Activated CD4-positive, CD25-positive, alpha-beta regulatory T cell treated with anti-CD3 and anti-CD28 coated beads, Interleukin-2, amount 50 U/mL, for 72 hours (primary cell): ENCODE results near the gene TAS2R46.
"Not testable (repeated sequence)": the region's sequence is repeated elsewhere in the genome, so short reads cannot be mapped to it uniquely, and the experiment has no call there.

Experiments used
- DNase-seq: peaks from one replicate; pipeline ENCODE4 v3.0.0; 2021

TAS2R46 gene, protein sequence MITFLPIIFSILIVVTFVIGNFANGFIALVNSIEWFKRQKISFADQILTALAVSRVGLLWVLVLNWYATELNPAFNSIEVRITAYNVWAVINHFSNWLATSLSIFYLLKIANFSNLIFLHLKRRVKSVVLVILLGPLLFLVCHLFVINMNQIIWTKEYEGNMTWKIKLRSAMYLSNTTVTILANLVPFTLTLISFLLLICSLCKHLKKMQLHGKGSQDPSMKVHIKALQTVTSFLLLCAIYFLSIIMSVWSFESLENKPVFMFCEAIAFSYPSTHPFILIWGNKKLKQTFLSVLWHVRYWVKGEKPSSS

DNA sequence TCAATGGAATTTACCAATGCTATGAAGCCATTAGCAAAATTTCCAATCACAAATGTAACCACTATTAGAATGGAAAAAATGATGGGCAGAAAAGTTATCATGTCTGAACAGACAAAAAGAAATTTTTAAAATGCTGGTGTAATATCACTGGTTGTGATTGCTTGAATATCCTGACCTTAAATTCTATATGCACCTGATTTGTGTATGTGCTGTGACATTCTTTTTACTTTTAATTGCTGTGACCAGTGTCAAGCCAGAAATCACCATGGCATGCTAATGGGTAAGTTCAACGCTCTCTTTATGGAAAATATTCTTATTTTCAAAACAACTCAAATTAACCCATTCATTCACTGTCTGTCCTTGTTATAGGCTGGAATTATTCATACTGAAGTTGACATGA is at the start of gene TAS2R46:
Gene TAS2R46, minus strand, starts transcription at position 101 of the 400 bp plus-strand sequence. Its CDS starts 0 bp downstream, at position 101.
- not testable (repeated sequence) for DNase-seq

DNA sequence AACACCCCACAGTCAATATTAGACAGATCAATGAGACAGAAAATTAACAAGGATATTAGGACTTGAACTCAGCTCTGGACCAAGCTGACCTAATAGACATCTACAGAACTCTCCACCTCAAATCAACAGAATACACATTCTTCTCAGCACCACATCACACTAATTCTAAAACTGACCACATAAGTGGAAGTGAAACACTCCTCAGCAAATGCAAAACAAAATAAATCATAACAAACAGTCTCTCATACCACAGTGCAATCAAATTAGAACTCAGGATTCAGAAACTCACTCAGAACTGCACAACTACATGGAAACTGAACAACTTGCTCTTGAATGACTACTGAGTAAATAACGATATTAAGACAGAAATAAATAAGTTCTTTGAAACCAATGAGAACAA is 49.1 kb upstream of the TAS2R46 start:
- not testable (repeated sequence) for DNase-seq

DNA sequence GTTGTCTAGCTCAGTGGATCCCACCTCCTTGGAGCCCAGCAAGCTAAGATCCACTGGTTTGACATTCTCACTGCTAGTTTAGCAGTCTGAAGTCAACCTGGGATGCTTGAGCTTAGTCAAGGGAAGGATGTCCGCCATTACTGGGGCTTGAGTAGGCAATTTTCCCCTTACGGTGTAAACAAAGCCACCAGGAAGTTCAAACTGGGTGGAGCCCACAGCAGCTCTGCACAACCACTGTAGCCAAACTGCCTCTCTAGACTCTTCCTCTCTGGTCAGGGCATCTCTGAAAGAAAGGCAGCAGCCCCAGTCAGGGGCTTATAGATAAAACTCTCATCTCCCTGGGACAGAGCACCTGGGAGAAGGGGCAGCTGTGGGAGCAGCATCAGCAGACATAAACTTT is 46.8 kb upstream of the TAS2R46 start:
- DNase-seq, result no peak

DNA sequence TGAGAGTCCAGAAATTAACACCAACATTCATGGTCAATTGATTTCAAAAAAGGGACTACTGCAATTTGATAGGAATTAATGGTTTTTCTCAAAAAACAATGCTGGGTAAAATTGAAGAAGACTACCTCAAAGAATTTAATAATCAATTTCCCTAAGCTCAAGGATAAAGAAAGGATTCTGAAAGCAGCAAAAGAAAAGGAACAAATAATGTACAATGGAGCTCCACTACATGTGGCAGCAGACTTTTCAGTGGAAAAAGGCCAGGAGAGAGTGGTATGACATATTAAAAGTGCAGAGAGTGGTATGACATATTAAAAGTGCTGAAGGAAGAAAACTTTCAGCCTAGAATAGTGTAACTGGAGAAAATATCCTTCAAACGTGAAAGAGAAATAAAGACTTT is 45.6 kb upstream of the TAS2R46 start:
- DNase-seq, result no peak

DNA sequence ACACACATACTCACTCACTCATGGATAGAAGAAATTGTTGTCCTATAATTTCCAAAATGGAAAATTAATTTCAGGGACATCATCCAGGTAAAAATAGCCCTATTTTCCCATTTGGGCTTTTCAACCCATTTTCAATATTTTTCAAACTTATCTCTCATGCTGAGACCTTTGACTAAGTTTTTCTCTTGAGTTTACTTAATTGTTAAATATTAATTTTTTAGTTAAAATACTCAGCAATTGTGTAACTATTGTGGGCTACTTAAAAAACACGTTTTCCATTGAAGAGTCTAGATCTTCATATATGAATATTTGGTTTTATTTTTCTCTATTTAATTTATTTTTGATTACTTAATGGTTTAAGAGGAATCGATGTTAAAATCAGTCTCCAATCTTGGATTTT is 44.2 kb upstream of the TAS2R46 start:
- no peak for DNase-seq

DNA sequence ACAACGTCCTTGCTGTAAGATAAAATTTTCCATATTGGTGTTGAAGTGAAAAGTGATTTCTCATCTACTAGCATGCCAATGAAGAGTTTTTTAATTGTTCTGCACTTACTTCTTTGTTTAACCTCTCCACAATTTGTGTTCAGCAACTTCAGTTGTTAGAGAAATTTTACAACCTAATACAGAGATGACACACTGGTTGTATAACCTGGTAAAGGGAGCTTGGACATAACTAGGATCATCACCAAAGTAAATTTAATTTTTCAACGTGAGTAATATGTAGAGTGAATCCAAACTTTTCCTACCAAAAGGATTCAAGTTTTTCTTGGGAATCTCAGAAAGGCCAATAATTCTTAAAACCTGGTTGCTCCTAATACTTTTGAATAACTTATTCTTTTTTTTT is 43.5 kb upstream of the TAS2R46 start:
- DNase-seq, result no peak

DNA sequence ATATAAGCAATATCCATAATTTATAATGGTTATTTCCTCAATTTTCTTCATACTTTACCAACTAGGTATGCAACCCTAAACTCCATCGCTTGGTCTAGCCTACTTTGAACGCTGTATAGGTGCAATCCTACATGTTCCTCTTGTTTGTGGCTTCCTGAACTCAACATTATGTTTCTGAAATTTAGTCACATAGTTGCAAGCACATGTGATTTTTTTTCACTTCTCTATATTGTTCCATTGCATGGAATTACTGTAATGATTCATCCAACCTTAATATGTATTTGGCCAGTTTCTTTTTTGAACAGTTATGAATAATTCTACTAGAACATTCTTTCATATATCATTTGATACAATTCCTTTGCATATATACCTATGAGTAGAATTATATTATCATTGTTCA is 32.8 kb upstream of the TAS2R46 start:
- not testable (repeated sequence) for DNase-seq

DNA sequence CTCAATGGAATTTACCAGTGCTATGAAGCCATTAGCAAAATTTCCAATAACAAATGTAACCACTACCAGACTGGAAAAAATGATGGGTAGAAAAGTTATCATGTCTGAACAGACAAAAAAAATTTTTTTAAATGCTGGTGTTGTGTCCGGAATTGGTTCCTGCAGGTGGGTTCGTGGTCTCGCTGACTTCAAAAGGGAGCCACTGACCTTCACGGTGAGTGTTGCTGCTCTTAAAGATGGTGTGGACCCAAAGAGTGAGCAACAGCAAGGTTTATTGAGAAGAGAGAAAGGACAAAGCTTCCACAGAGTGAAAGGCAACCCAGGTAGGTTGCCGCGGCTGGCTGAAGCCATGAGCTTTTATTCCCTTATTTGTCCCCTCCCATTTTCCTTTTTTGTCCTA is 30.0 kb upstream of the TAS2R46 start, which contains the start of gene TAS2R43:
Gene TAS2R43, minus strand, starts transcription at position 186 of the 400 bp plus-strand sequence. Its CDS starts 84 bp downstream, at position 102.
- no peak for DNase-seq

DNA sequence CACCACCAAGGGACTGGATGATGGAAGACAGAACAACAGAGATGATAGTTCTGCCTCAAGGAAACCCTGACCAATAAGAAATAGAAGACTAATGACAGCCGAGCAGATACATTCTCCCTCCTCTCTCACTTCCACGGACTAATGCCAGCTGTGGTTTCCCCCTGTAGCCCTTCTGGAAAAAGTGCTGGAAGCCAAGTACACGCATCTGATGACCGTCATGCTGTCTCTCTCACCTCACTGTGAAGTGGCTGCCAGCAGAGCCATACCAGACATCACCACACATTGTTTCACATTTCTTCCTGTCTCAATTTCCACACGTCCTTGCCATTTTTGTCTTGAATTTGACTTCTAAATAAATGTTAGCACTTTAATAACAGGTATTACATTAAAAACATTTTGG is 27.2 kb upstream of the TAS2R46 start:
- no peak for DNase-seq

DNA sequence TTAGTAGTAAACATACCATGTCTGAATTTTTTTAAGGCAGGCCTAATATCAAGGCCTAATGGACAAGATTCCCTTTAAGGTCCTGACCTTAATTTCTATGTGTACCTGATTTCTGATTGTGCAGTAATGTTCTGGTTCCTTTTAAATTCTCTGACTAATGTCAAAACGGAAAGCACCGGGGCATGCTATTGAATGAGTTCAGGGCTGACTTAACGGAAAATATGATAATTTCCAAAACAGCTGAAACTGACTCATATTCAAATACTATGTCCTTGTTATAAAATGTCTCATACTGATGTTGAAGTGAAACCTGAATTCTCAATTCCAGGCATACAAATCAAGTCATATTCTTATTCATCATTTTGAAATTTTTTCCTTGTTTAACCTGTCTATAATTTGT is 23.3 kb upstream of the TAS2R46 start:
- DNase-seq, result no peak

DNA sequence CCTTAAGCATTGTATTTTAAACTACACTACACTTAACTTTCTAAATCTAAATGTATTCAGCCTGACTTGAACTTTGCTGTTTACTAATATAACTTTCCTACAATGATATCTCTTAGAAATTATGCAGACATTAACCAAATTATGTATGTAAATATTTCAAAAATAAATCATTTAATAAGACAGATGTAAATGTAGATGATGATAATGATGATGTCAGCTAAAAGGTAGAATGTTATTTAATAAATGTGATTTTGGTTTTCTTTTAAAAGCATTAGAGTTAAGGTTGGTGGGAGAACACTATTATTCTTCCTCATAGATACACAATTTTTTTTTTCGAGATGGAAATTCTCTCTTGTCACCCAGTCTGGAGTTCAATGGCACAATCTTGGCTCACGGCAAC is 19.9 kb upstream of the TAS2R46 start:
- DNase-seq, result no peak

DNA sequence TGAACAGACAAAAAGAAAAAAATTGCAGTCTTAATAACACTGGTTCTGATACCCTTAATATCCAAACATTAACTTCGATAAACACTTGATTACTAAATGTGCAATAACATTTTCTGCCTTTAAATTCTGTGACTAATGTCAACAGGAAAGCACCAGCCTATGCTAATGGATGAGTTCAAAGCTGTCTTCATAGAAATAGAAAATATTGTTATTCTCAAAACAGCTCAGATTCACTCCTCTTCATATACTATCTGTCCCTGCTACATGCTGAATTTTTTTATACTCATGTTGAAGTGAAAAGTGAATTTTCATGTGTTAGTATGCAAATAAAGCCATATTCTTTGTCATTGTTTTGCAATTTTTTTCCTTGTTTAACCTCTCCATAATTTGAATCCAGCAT is 16.2 kb upstream of the TAS2R46 start:
- DNase-seq, result no peak

DNA sequence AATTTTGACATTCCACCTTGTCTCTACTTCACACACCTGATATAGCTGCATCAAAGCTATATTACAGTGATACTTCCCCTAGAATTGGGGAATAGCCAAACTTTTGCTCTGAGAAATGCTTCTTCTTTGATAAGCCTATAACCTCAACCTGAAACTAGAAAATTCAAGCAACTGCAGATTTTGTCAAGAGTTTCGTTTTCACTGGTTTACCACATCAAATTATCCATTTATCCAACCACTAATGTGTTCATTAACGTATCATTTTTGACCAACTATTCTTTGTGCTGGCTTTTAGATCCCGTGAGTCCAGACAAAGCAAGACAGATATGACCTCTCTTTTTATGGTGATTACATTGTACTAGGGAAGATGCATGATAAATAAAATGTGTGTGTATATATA is 13.5 kb upstream of the TAS2R46 start:
- no peak for DNase-seq

DNA sequence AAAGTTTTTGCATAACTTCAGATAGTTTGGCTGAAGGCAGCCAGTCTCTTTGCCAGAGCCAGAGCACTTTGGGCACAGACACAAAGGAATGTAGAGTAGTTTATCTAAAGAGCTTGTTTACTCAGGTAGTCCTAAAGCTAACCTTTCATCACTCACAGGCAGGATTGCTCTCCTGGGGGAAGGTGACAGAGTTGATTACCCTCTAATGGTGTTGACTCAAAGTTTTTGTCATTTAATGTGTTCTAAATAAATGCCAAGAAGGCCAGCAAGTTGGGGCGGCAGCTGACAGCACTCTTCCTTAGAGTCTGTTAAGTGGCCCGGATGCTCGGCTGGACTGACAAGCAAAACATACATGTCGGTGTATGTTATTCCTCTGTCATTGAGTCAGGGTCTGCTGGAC is 9.3 kb upstream of the TAS2R46 start:
- DNase-seq, result no peak

DNA sequence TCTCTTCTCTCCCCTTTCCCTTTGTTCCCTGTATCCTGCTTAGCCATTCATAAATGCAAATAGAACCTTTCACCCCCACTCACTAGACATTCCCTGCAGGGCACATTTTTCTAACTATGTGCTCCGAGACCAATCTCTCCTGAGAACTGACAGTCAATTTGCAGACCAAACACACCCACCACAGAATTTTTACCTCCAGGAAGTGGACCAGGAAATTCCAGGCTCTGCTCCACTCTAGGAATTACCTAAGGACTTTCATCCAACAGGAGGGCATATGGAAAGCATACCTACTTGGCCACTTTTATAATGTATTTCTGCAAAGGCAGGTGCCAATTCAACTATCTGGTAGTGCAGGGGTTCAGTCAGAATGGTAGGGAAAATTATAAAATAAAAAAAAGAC is 8.9 kb upstream of the TAS2R46 start:
- no peak for DNase-seq

DNA sequence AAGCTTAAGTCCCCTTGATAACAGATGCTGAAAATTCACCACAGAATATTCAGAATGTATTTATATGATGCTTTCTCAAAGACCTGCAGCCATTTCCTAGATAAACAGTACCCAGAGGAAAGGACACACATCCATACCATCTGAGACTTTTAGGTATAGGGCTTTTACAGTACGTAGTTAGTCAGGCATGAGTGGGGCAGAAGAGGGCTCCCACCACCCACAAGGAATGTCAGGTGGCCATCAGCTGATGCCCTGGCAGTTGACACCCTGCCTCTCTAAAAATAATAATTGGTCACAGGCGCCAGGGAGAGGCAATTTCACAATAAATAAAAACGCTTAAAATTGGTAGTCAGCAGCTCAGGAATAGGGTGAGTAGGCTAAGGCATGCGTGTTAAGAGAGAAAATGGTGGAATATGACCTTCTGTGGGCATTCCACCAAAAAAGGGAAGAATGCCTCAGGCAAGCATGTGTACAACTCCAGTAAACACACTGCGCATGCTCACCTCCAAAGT is 7.8 kb upstream of the TAS2R46 start:
- no peak for DNase-seq

DNA sequence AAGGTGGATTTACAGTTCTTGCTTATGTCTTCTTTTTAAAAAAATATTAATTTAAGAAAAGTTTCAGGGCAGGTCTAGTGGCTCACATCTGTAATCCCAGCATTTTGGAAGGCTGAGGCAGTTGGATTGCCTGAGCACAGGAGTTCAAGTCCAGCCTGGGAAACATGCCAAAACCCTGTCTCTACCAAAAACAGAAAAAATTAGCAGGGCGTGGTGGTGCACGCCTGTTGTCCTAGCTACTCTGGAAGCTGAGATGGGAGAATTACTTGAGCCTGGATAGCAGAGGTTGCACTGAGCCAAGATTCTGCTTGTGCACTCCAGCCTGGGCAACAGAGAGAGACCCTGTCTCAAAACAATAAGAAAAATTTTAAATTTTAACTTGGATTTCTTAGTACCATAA is 5.4 kb upstream of the TAS2R46 start:
- DNase-seq, result no peak

DNA sequence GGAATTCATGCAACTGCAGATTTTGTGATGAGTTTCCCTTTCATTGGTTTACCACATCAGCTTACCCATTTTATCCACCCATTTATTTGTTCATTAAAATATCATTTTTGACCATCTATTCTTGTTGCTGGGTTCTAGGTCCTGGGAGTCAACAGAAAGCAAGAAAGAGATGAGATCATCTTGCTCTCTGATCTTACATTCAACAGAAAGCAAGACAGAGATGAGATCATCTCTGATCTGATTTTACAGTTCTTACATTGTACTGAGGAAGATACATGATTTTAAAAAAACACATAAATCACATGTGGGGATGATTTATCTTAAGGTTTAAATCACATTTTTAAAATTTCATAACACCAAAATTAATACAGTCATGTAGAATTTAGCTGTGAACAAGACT is 2.3 kb downstream of the TAS2R46 start:
- DNase-seq, result no peak

DNA sequence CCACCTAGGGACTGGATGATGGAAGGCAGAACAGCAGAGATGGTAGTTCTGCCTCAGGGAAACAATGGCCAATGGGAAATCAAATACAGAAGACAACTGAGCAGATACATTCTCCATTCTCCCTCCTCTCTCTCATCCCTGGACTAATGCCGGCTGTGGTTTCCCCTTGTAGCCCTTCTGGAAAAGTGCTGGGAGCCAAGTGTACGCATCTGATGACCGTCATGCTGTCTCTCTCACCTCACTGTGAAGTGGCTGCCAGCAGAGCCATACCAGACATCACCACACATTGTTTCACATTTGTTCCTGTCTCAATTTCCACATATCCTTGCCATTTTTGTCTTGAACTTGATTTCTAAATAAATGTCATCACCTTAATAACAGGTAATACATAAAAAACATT is 3.1 kb downstream of the TAS2R46 start:
- no peak for DNase-seq

DNA sequence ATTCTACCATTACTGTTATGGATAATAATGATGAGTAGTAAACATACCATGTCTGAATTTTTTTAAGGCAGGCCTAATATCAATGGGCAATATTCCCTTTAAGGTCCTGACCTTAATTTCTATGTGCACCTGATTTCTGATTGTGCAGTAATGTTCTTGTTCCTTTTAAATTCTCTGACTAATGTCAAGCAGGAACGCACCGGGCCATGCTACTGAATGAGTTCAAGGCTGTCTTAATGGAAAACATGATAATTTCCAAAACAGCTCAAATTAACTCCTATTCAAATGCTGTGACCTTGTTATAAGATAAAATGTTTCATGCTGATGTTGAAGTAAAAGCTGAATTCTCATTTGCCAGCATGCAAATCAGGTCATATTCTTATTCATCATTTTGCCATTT is 6.8 kb downstream of the TAS2R46 start:
- DNase-seq, result no peak

DNA sequence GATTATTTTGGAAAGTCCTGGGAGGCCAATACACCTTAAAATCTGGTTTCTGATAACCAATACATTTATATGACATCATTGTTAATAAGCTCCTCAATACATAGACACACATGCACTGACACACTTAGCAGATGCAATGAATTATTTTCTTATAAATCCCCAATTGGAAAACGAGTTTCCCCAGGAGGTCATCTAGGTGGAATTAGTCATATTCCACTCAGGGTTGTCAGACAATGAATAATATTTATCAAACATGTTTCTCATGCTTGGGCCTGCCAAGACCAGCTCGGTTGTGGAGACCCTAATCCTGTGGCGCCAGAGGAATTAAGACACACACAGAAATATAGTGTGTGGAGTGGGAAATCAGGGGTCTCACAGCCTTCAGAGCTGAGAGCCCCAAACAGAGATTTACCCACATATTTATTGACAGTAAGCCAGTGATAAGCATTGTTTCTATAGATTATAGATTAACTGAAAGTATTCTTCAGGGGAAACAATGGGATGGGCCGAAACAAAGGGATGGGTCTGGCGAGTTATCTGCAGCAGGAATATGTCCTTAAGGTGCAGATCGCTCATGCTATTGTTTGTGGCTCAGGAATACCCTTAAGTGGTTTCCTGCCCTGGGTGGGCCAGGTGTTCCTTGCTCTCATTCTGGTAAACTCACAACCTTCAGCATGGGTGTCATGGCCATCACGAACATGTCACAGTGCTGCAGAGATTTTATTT is 12.1 kb downstream of the TAS2R46 start:
- DNase-seq, result not testable (repeated sequence)

DNA sequence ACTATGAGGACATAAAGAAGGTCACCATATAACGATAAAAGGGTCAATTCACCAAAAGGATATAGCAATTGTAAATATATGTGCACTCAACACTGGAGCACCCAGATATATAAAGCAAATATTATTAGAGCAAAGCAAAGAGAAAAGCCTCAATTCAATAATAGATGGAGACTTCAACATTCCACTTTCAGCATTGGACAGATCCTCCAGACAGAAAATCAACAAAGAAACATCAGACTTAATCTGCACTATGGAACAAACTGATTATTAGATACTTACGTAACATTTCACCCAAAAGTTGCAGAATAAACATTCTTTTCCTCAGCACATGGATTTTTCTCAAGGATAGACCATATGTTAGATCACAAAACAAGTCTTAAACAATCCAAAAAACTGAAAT is 20.7 kb downstream of the TAS2R46 start:
- DNase-seq, result not testable (repeated sequence)

DNA sequence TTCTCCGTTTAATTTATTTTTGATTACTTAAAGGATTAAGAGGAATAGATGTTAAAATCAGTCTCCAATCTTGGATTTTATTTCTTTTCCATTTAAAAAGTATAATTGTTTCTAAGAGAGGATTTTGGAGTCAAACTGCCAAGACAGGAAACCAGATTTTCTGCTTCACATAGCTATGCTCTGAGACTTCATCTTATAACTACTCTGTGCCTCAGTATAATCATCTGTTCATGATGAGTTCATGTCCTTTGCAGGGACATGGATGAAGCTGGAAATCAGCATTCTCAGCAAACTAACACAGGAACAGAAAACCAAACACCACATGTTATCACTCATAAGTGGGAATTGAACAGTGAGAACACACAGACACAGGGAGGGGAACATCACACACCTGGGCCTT is 21.9 kb downstream of the TAS2R46 start:
- no peak for DNase-seq

DNA sequence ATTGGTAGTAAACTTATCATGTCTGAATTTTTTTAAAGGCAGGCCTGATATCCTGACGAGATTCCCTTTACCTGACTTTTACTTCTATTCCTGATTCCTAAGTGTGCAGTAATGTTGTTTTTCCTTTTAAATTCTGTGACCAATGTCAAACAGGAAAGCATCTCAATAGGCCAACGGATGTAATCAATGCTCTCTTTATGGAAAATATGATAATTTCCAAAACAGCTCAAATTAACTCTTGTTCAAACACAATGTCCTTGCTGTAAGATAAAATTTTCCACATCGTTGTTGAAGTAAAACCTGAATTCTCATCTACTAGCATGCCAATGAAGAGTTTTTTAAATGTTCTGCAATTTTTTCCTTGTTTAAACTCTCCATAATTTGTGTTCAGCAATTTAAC is 22.9 kb downstream of the TAS2R46 start:
- DNase-seq, result no peak
